ENCODE measurements around the gene MDH1.

- TF ChIP-seq POLR2A (IDR thresholded peaks at IDR 0.05): no peak
- TF ChIP-seq, protein P1, sequence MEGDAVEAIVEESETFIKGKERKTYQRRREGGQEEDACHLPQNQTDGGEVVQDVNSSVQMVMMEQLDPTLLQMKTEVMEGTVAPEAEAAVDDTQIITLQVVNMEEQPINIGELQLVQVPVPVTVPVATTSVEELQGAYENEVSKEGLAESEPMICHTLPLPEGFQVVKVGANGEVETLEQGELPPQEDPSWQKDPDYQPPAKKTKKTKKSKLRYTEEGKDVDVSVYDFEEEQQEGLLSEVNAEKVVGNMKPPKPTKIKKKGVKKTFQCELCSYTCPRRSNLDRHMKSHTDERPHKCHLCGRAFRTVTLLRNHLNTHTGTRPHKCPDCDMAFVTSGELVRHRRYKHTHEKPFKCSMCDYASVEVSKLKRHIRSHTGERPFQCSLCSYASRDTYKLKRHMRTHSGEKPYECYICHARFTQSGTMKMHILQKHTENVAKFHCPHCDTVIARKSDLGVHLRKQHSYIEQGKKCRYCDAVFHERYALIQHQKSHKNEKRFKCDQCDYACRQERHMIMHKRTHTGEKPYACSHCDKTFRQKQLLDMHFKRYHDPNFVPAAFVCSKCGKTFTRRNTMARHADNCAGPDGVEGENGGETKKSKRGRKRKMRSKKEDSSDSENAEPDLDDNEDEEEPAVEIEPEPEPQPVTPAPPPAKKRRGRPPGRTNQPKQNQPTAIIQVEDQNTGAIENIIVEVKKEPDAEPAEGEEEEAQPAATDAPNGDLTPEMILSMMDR (IDR thresholded peaks at IDR 0.05): no peak
- no peak for TF ChIP-seq POLR2AphosphoS5 (IDR thresholded peaks at IDR 0.05)
- TF ChIP-seq EP300 (IDR thresholded peaks at IDR 0.05): no peak
Observed at GRCh38 chr2:63619328-63619727, 30.6 kb downstream of the MDH1 start.
